Neural progenitor cell (in vitro differentiated cells): ENCODE data around the gene COL4A2. TPM values are rescaled to one million over a fixed set of nuclear protein-coding genes. Genes with fewer than 3 reads are reported as not detected.

Source experiments
- DNase-seq: peaks from one replicate; pipeline ENCODE4 v3.0.0-alpha.2; 2016; ENCODE audit warnings: low spot score
- H2AFZ ChIP-seq: fragments of 200-600 bp; sonication (generic); replicated peaks from 2 replicates; pipeline ENCODE4 v1.6.1; 2016; ENCODE audit warnings: antibody characterized with exemption
- H3F3A ChIP-seq: fragments of 200-600 bp; sonication (generic); 2 replicates; pipeline ENCODE4 v1.6.1; 2016; ENCODE audit warnings: antibody characterized with exemption, low read depth
- H3K27ac ChIP-seq: fragments of 200-600 bp; sonication (generic); 2 replicates; pipeline ENCODE4 v1.5.1; 2016; ENCODE audit warnings: mild to moderate bottlenecking
- H3K27me3 ChIP-seq: fragments of 200-600 bp; sonication (generic); 2 replicates; pipeline ENCODE4 v1.6.1; 2016; ENCODE audit warnings: mild to moderate bottlenecking, moderate library complexity
- H3K36me3 ChIP-seq: fragments of 200-600 bp; sonication (generic); 2 replicates; pipeline ENCODE4 v1.5.1; 2016
- H3K4me1 ChIP-seq: fragments of 200-600 bp; sonication (generic); 2 replicates; pipeline ENCODE4 v1.6.1; 2016; ENCODE audit warnings: mixed run types
- H3K4me2 ChIP-seq: fragments of 200-600 bp; sonication (generic); 2 replicates; pipeline ENCODE4 v1.6.1; 2016
- H3K4me3 ChIP-seq: fragments of 200-600 bp; sonication (generic); 2 replicates; pipeline ENCODE4 v1.5.1; 2016
- H3K79me2 ChIP-seq: fragments of 200-600 bp; sonication (generic); 2 replicates; pipeline ENCODE4 v1.6.1; 2016; ENCODE audit warnings: low read depth
- H3K9ac ChIP-seq: fragments of 200-600 bp; sonication (generic); 2 replicates; pipeline ENCODE4 v1.6.1; 2016
- H3K9me3 ChIP-seq: fragments of 200-600 bp; sonication (generic); 2 replicates; pipeline ENCODE4 v1.5.1; 2016; ENCODE audit warnings: low read depth
- H4K20me1 ChIP-seq: fragments of 200-600 bp; sonication (generic); 2 replicates; pipeline ENCODE4 v1.6.1; 2016; ENCODE audit warnings: low read depth
- H3K27ac Mint-ChIP-seq: 3 replicates; pipeline ENCODE4 v1.8.0; 2021; ENCODE audit warnings: mixed read lengths
- H3K27me3 Mint-ChIP-seq: 2 replicates; pipeline ENCODE4 v1.8.0; 2022; ENCODE audit warnings: low read depth, mild to moderate bottlenecking, inconsistent platforms, moderate library complexity, mixed read lengths; ENCODE audit not compliant: insufficient read depth
- H3K36me3 Mint-ChIP-seq: 3 replicates; pipeline ENCODE4 v1.8.0; 2021; ENCODE audit warnings: mixed read lengths
- H3K4me1 Mint-ChIP-seq: 3 replicates; pipeline ENCODE4 v1.8.0; 2021; ENCODE audit warnings: mixed read lengths
- H3K4me3 Mint-ChIP-seq: 3 replicates; pipeline ENCODE4 v1.8.0; 2021; ENCODE audit warnings: mild to moderate bottlenecking, moderate library complexity, mixed read lengths
- H3K9me3 Mint-ChIP-seq: 3 replicates; pipeline ENCODE4 v1.8.0; 2020; ENCODE audit warnings: mixed read lengths
- CTCF ChIP-seq: fragments of 200-600 bp; sonication (generic); IDR thresholded peaks from 2 replicates; pipeline ENCODE4 v1.5.1; 2017; ENCODE audit warnings: antibody characterized with exemption, mild to moderate bottlenecking
- EZH2 ChIP-seq: fragments of 200-600 bp; sonication (generic); IDR thresholded peaks from 2 replicates; pipeline ENCODE4 v1.6.1; 2017; ENCODE audit warnings: antibody characterized with exemption, mild to moderate bottlenecking, moderate library complexity
- EZH2phosphoT487 ChIP-seq: fragments of 200-600 bp; sonication (generic); IDR thresholded peaks from 2 replicates; pipeline ENCODE4 v1.6.1; 2017; ENCODE audit warnings: antibody characterized with exemption
- total RNA-seq: library from RNA; depleted of rRNA; stranded (reverse); fragments of >200 nt; gene quantifications from 2 replicates; pipeline ENCODE4 v1.2.3, GENCODE V29; 2015; ENCODE audit warnings: low replicate concordance

The COL4A2 gene
- total RNA-seq, 1 donor from 2014 or later, result 73.6 TPM

- Histone ChIP-seq H3K27ac (no peak overlapping the region), H2AFZ (no peak overlapping the region), H3K9me3 (no peaks in the 10 kb centered on the region), H3F3A (no peaks in the 10 kb centered on the region), H3K36me3 (no peaks in the 10 kb centered on the region), H3K4me1 (no peaks in the 10 kb centered on the region), H4K20me1 (no peaks in the 10 kb centered on the region), H3K79me2 (no peaks in the 10 kb centered on the region), H3K4me2 (no peak overlapping the region), H3K9ac (no peak overlapping the region), H3K4me3 (no peak overlapping the region), H3K27me3 (no peaks in the 10 kb centered on the region)
- Mint-ChIP-seq H3K27me3 (peaks cover 4% of the 10 kb centered on the region), H3K36me3 (peaks cover 16% of the 10 kb centered on the region), H3K4me3 (no peak overlapping the region), H3K27ac (no peak overlapping the region), H3K9me3 (no peaks in the 10 kb centered on the region), H3K4me1 (peaks cover 6% of the 10 kb centered on the region)
- no peak for DNase-seq
- TF ChIP-seq EZH2 (no peak), CTCF (no peak), EZH2phosphoT487 (no peak)
These were observed 138.9 kb downstream of the COL4A2 start for GRCh38 chr13:110445722-110446574.

- H3K9me3 ChIP-seq, result no peaks in the 10 kb centered on the region
- H3K4me2 ChIP-seq, result no peak overlapping the region
- no peak overlapping the region for H3K9ac ChIP-seq
- no peak overlapping the region for H2AFZ ChIP-seq
- TF ChIP-seq EZH2phosphoT487 (no peak), EZH2 (no peak), CTCF (no peak)
- no peak overlapping the region for H3K4me3 ChIP-seq
- Mint-ChIP-seq H3K4me1 (peaks cover 6% of the 10 kb centered on the region), H3K9me3 (no peaks in the 10 kb centered on the region), H3K27me3 (peaks cover 4% of the 10 kb centered on the region), H3K27ac (no peak overlapping the region), H3K4me3 (no peak overlapping the region), H3K36me3 (peaks cover 15% of the 10 kb centered on the region)
- DNase-seq, result no peak
- no peaks in the 10 kb centered on the region for H3F3A ChIP-seq
- H3K4me1 ChIP-seq, result no peaks in the 10 kb centered on the region
- H3K36me3 ChIP-seq, result no peaks in the 10 kb centered on the region
- no peaks in the 10 kb centered on the region for H3K27me3 ChIP-seq
- no peaks in the 10 kb centered on the region for H4K20me1 ChIP-seq
- no peak overlapping the region for H3K27ac ChIP-seq
- H3K79me2 ChIP-seq, result no peaks in the 10 kb centered on the region
These were observed 139.4 kb downstream of the COL4A2 start for GRCh38 chr13:110446575-110446890.

- Histone ChIP-seq H3K4me1 (no peaks in the 10 kb centered on the region), H4K20me1 (no peaks in the 10 kb centered on the region), H3K9ac (no peak overlapping the region), H3K4me2 (no peak overlapping the region), H3K27ac (no peak overlapping the region), H3K4me3 (no peak overlapping the region), H3K79me2 (no peaks in the 10 kb centered on the region), H3K27me3 (no peaks in the 10 kb centered on the region), H2AFZ (no peak overlapping the region), H3K9me3 (no peaks in the 10 kb centered on the region), H3K36me3 (no peaks in the 10 kb centered on the region), H3F3A (no peaks in the 10 kb centered on the region)
- Mint-ChIP-seq H3K27ac (no peak overlapping the region), H3K4me1 (peaks cover 6% of the 10 kb centered on the region), H3K27me3 (peaks cover 4% of the 10 kb centered on the region), H3K36me3 (peaks cover 15% of the 10 kb centered on the region), H3K9me3 (no peaks in the 10 kb centered on the region), H3K4me3 (no peak overlapping the region)
- DNase-seq, result no peak
- no peak for TF ChIP-seq EZH2
- no peak for TF ChIP-seq CTCF
- no peak for TF ChIP-seq EZH2phosphoT487
These were observed 140.0 kb downstream of the COL4A2 start for GRCh38 chr13:110447058-110447511.
